SU-DHL-6 (cell line): ENCODE results near the gene CYB5A.

Experiments
- H2AFZ ChIP-seq: fragments of 200-600 bp; sonication (generic); 2 replicates; pipeline ENCODE4 v1.6.1; 2014; ENCODE audit warnings: low read depth, mild to moderate bottlenecking, moderate library complexity, mixed read lengths, antibody characterized with exemption, low read length; ENCODE audit not compliant: severe bottlenecking
- H3F3A ChIP-seq: fragments of 200-600 bp; shearing (Covaris generic); 2 replicates; pipeline ENCODE4 v1.6.0; 2016; ENCODE audit warnings: antibody characterized with exemption, mild to moderate bottlenecking; ENCODE audit not compliant: insufficient read depth
- H3K27ac ChIP-seq: fragments of 200-600 bp; sonication (generic); 2 replicates; pipeline ENCODE4 v1.5.1; 2016; ENCODE audit warnings: low read depth, mild to moderate bottlenecking, low read length, moderate library complexity, mixed read lengths
- H3K27me3 ChIP-seq: fragments of 200-600 bp; sonication (generic), shearing (Covaris generic); 2 replicates; pipeline ENCODE4 v1.6.0; 2014; ENCODE audit warnings: mild to moderate bottlenecking, low read length
- H3K36me3 ChIP-seq: fragments of 200-600 bp; sonication (generic); 2 replicates; pipeline ENCODE4 v1.6.1; 2014; ENCODE audit warnings: mild to moderate bottlenecking, low read length, mixed read lengths
- H3K4me2 ChIP-seq: fragments of 300-600, 200-600 bp; shearing (Covaris generic), sonication (generic); 2 replicates; pipeline ENCODE4 v1.6.0; 2014; ENCODE audit warnings: low read length, low read depth, mild to moderate bottlenecking; ENCODE audit not compliant: poor library complexity, severe bottlenecking
- H3K4me3 ChIP-seq: fragments of 200-600 bp; sonication (generic); 2 replicates; pipeline ENCODE4 v1.5.1; 2014; ENCODE audit warnings: antibody characterized with exemption, low read length, mild to moderate bottlenecking, mixed read lengths; ENCODE audit not compliant: insufficient read depth, poor library complexity, severe bottlenecking
- H3K79me2 ChIP-seq: fragments of 200-600 bp; sonication (generic); 2 replicates; pipeline ENCODE4 v1.6.1; 2014; ENCODE audit warnings: mild to moderate bottlenecking, low read length, moderate library complexity; ENCODE audit not compliant: insufficient read depth
- H3K9ac ChIP-seq: fragments of 200-600 bp; sonication (generic); 2 replicates; pipeline ENCODE4 v1.7.0; 2014; ENCODE audit warnings: mild to moderate bottlenecking, low read length
- H3K9me2 ChIP-seq: fragments of 200-600 bp; sonication (generic); replicated peaks from 2 replicates; pipeline ENCODE4 v1.6.1; 2014; ENCODE audit warnings: low read length; ENCODE audit not compliant: insufficient read depth
- H3K9me3 ChIP-seq: fragments of 200-600 bp; sonication (generic); 2 replicates; pipeline ENCODE4 v1.6.1; 2014; ENCODE audit warnings: low read length, mixed read lengths; ENCODE audit not compliant: insufficient read depth
- H4K20me1 ChIP-seq: fragments of 200-600 bp; sonication (generic); 2 replicates; pipeline ENCODE4 v1.6.1; 2014; ENCODE audit warnings: low read depth, mild to moderate bottlenecking, antibody characterized with exemption, low read length, moderate library complexity, mixed read lengths
- EZH2phosphoT487 ChIP-seq: fragments of 200-600 bp; sonication (generic), shearing (Covaris generic); conservative IDR thresholded peaks from 2 replicates; pipeline ENCODE4 v1.6.1; 2018; ENCODE audit warnings: mild to moderate bottlenecking, antibody characterized with exemption, low read length, moderate library complexity, mixed read lengths
- TF ChIP-seq, protein P1 (sequence below): fragments of 200-600 bp; sonication (generic); IDR thresholded peaks from one replicate; pipeline ENCODE4 v1.5.1; 2017; ENCODE audit warnings: antibody characterized with exemption, mild to moderate bottlenecking, low read length, moderate library complexity; ENCODE audit not compliant: insufficient read depth, poor library complexity, severe bottlenecking

Gene CYB5A

GRCh38 chr18:74229891-74230290, 61.9 kb downstream of the CYB5A start:
- H4K20me1 ChIP-seq: no peaks in the 10 kb centered on the region
- TF ChIP-seq, protein P1, sequence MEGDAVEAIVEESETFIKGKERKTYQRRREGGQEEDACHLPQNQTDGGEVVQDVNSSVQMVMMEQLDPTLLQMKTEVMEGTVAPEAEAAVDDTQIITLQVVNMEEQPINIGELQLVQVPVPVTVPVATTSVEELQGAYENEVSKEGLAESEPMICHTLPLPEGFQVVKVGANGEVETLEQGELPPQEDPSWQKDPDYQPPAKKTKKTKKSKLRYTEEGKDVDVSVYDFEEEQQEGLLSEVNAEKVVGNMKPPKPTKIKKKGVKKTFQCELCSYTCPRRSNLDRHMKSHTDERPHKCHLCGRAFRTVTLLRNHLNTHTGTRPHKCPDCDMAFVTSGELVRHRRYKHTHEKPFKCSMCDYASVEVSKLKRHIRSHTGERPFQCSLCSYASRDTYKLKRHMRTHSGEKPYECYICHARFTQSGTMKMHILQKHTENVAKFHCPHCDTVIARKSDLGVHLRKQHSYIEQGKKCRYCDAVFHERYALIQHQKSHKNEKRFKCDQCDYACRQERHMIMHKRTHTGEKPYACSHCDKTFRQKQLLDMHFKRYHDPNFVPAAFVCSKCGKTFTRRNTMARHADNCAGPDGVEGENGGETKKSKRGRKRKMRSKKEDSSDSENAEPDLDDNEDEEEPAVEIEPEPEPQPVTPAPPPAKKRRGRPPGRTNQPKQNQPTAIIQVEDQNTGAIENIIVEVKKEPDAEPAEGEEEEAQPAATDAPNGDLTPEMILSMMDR: no peak
- TF ChIP-seq EZH2phosphoT487: no peak
- no peaks in the 10 kb centered on the region for H3F3A ChIP-seq
- H3K4me3 ChIP-seq: no peak overlapping the region
- H3K9ac ChIP-seq: no peak overlapping the region
- no peaks in the 10 kb centered on the region for H3K36me3 ChIP-seq
- H2AFZ ChIP-seq: no peak overlapping the region
- H3K27ac ChIP-seq: no peak overlapping the region
- no peaks in the 10 kb centered on the region for H3K9me3 ChIP-seq
- no peaks in the 10 kb centered on the region for H3K79me2 ChIP-seq
- no peaks in the 10 kb centered on the region for H3K9me2 ChIP-seq
- no peaks in the 10 kb centered on the region for H3K27me3 ChIP-seq
- H3K4me2 ChIP-seq: no peak overlapping the region

DNA sequence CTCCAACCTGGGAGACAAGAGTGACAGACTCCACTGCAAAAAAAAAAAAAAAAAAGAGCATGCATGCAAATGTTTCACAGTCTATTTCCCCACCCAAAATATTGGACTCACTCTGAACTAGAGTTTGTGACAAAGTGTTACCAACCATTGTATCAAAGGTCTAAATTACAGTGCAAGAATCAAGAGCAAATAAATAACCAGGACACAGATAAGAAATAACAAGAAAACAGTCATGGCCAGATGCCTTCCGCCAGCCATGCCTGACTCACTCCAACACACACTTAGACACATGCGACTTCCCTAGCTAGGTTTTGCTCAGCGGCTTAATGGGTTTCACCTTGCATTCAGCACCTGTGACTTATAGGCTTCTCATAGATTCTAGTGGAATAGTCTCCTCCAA, 62.8 kb downstream of the CYB5A start:
- no peak overlapping the region for H3K4me2 ChIP-seq
- H4K20me1 ChIP-seq: no peaks in the 10 kb centered on the region
- no peaks in the 10 kb centered on the region for H3K9me3 ChIP-seq
- no peak overlapping the region for H3K9ac ChIP-seq
- no peaks in the 10 kb centered on the region for H3K27me3 ChIP-seq
- no peak overlapping the region for H3K27ac ChIP-seq
- H3K4me3 ChIP-seq: no peak overlapping the region
- H3K79me2 ChIP-seq: no peaks in the 10 kb centered on the region
- no peak overlapping the region for H2AFZ ChIP-seq
- TF ChIP-seq, protein P1: no peak
- TF ChIP-seq EZH2phosphoT487: no peak
- no peaks in the 10 kb centered on the region for H3K9me2 ChIP-seq
- no peaks in the 10 kb centered on the region for H3F3A ChIP-seq
- no peaks in the 10 kb centered on the region for H3K36me3 ChIP-seq

DNA sequence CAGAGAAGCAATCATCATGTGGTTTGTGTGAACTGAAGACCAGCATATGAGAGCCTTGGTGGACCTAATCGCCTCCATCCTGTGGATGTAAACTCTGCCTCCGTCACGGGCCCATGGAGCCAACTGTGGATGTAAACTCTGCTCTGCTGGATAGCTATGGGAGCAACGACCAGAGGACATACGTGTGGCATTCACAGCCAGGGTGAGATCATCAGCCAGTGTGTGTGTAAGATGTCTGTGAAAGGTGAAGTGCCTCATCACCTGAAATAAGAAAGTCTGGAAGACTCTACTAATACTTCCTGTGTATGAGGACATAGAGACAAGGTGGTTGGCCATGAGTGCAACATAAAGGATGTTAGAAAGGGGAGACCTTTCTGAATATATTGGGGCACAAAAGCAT, 63.5 kb downstream of the CYB5A start:
- Histone ChIP-seq H3K9me3 (no peaks in the 10 kb centered on the region), H3K27ac (no peak overlapping the region), H3K36me3 (no peaks in the 10 kb centered on the region), H3K79me2 (no peaks in the 10 kb centered on the region), H3K9me2 (no peaks in the 10 kb centered on the region), H3K4me3 (no peak overlapping the region), H4K20me1 (no peaks in the 10 kb centered on the region), H3K27me3 (no peaks in the 10 kb centered on the region), H3K9ac (no peak overlapping the region), H2AFZ (no peak overlapping the region), H3K4me2 (no peak overlapping the region), H3F3A (no peaks in the 10 kb centered on the region)
- TF ChIP-seq EZH2phosphoT487: no peak
- TF ChIP-seq, protein P1: no peak
